OCI-LY3 (cell line): ENCODE measurements around the gene CXorf49.
"Not testable (repeated sequence)": the region's sequence is repeated elsewhere in the genome, so short reads cannot be mapped to it uniquely, and the experiment has no call there.

Experiments
- H2AFZ ChIP-seq: fragments of 200-600, 300-600 bp; shearing (Covaris generic); 2 replicates; pipeline ENCODE4 v1.6.0; 2014; ENCODE audit warnings: antibody characterized with exemption, low read depth, low read length
- H3K27ac ChIP-seq: fragments of 200-600, 300-600 bp; sonication (generic); 2 replicates; pipeline ENCODE4 v1.5.1; 2014; ENCODE audit warnings: mild to moderate bottlenecking, low read length, moderate library complexity, mixed read lengths
- H3K27me3 ChIP-seq: fragments of 200-600, 300-600 bp; sonication (generic); 2 replicates; pipeline ENCODE4 v1.6.1; 2014; ENCODE audit warnings: low read depth, low read length, mixed read lengths
- H3K36me3 ChIP-seq: fragments of 200-600, 300-600 bp; sonication (generic); replicated peaks from 2 replicates; pipeline ENCODE3; 2014; ENCODE audit warnings: low read depth, low read length, mixed read lengths
- H3K4me1 ChIP-seq: fragments of 300-600, 200-600 bp; sonication (generic); 2 replicates; pipeline ENCODE4 v1.6.1; 2014; ENCODE audit warnings: low read length, mixed read lengths
- H3K4me2 ChIP-seq: fragments of 200-600, 300-600 bp; sonication (generic); 2 replicates; pipeline ENCODE4 v1.6.1; 2014; ENCODE audit warnings: low read length, mixed read lengths
- H3K4me3 ChIP-seq: fragments of 300-600, 200-600 bp; sonication (generic); 2 replicates; pipeline ENCODE4 v1.5.1; 2014; ENCODE audit warnings: antibody characterized with exemption, mild to moderate bottlenecking, low read length, moderate library complexity
- H3K79me2 ChIP-seq: fragments of 300-600, 200-600 bp; shearing (Covaris generic); 2 replicates; pipeline ENCODE4 v1.6.1; 2014; ENCODE audit warnings: mild to moderate bottlenecking, low read length, mixed read lengths
- H3K9ac ChIP-seq: fragments of 300-600, 200-600 bp; shearing (Covaris generic); 2 replicates; pipeline ENCODE4 v1.6.0; 2014; ENCODE audit warnings: mild to moderate bottlenecking, low read length, moderate library complexity
- H3K9me3 ChIP-seq: fragments of 200-600, 300-600 bp; shearing (Covaris generic); 2 replicates; pipeline ENCODE4 v1.6.1; 2014; ENCODE audit warnings: low read length, mixed read lengths; ENCODE audit not compliant: insufficient read depth
- H4K20me1 ChIP-seq: fragments of 200-600, 300-600 bp; sonication (generic); 2 replicates; pipeline ENCODE4 v1.6.1; 2016; ENCODE audit warnings: low read length, mixed read lengths; ENCODE audit not compliant: insufficient read depth

Gene CXorf49

GRCh38 chrX:71718185-71718584 lies at the start of gene CXorf49:
Gene CXorf49 (minus strand): TSS chrX:71718285. CDS start chrX:71718151, 134 bp downstream.
- H4K20me1 ChIP-seq, H3K79me2 ChIP-seq, H3K4me2 ChIP-seq, H3K27me3 ChIP-seq, H2AFZ ChIP-seq, H3K4me3 ChIP-seq, H3K9me3 ChIP-seq, H3K9ac ChIP-seq, H3K36me3 ChIP-seq, H3K4me1 ChIP-seq: not testable (repeated sequence)
- H3K27ac ChIP-seq = peak within 1 kb of the TSS; percentile 40; the same call in 1 of the 2 replicates

GRCh38 chrX:71767134-71767533 lies 49.0 kb upstream of the CXorf49 start:
- H3K4me2 ChIP-seq, H3K9ac ChIP-seq, H3K4me1 ChIP-seq, H3K79me2 ChIP-seq, H4K20me1 ChIP-seq, H3K27me3 ChIP-seq, H3K27ac ChIP-seq, H3K36me3 ChIP-seq, H2AFZ ChIP-seq, H3K9me3 ChIP-seq, H3K4me3 ChIP-seq: not testable (repeated sequence)

- not testable (repeated sequence) for H4K20me1 ChIP-seq, H3K27ac ChIP-seq, H3K27me3 ChIP-seq, H3K79me2 ChIP-seq, H3K36me3 ChIP-seq, H3K4me1 ChIP-seq, H3K9ac ChIP-seq, H3K4me3 ChIP-seq, H3K4me2 ChIP-seq, H2AFZ ChIP-seq, H3K9me3 ChIP-seq
Observed at GRCh38 chrX:71765613-71766012, 47.5 kb upstream of the CXorf49 start.

DNA sequence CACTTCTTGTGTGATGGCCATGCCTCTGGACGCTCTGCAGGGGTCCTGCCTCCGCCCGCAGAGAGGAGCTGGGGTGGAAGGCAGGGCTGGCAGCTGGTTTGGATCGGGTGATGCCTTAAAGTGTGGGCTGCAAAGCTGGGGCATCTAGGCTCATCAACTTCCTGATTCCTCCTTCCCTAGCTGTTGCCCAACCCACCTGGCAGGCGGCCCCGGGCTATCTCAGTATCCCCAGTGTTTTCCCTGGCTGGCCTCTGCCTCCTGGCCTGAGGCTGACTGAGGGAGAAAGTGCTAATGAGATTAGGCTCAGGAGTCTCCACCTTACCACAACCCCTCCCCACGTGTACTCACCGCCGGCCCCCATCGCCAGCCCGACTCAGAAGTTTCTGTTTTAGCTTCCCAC lies 46.7 kb upstream of the CXorf49 start:
- not testable (repeated sequence) for H3K4me1 ChIP-seq, H3K36me3 ChIP-seq, H4K20me1 ChIP-seq, H3K9ac ChIP-seq, H3K4me2 ChIP-seq, H2AFZ ChIP-seq, H3K27me3 ChIP-seq, H3K79me2 ChIP-seq, H3K27ac ChIP-seq, H3K4me3 ChIP-seq, H3K9me3 ChIP-seq

- H4K20me1 ChIP-seq, H3K27ac ChIP-seq, H3K36me3 ChIP-seq, H3K9me3 ChIP-seq, H3K4me1 ChIP-seq, H3K27me3 ChIP-seq, H3K79me2 ChIP-seq, H3K4me3 ChIP-seq, H3K4me2 ChIP-seq, H2AFZ ChIP-seq, H3K9ac ChIP-seq: not testable (repeated sequence)
Observed at GRCh38 chrX:71763049-71763448, 45.0 kb upstream of the CXorf49 start, which contains the start of gene CXorf49B. Gene CXorf49B (plus strand): TSS chrX:71763349. CDS start chrX:71763424, 75 bp downstream.

DNA sequence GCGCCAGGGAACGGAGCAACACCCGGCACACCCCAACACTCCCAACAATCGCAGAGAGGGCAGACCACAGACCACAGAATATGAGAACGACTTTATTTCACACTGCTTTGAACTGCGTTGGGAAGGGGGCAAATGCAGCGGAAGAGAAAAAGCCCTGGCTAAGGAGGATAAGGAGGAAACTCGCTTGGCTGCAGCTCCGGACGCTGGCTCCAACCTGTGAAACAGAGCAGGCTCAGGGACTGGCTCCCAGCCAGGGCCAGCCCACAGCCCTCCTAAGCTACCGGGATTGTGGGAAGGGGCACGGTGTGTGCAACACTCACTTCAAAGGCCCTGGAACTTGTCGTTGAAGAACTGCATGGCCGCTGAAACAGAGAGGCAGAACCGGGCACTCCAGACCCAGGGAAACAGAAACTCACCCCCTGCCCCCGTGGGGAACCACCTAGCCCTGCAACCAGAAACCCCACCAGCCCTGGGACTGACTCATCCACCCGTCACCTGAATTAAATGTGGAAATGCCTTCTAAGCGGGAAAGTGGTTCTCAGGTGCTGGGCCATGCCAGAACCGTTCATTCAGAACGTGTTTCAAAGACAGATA lies 42.7 kb upstream of the CXorf49 start:
- H3K9ac ChIP-seq, H3K36me3 ChIP-seq, H2AFZ ChIP-seq, H4K20me1 ChIP-seq, H3K4me2 ChIP-seq, H3K4me1 ChIP-seq, H3K9me3 ChIP-seq, H3K4me3 ChIP-seq, H3K27me3 ChIP-seq, H3K79me2 ChIP-seq, H3K27ac ChIP-seq: not testable (repeated sequence)

GRCh38 chrX:71720289-71720886 lies 2.3 kb upstream of the CXorf49 start:
- H3K9ac ChIP-seq, H4K20me1 ChIP-seq, H2AFZ ChIP-seq, H3K27me3 ChIP-seq, H3K9me3 ChIP-seq, H3K4me3 ChIP-seq, H3K27ac ChIP-seq, H3K36me3 ChIP-seq, H3K4me2 ChIP-seq, H3K4me1 ChIP-seq, H3K79me2 ChIP-seq: not testable (repeated sequence)

DNA sequence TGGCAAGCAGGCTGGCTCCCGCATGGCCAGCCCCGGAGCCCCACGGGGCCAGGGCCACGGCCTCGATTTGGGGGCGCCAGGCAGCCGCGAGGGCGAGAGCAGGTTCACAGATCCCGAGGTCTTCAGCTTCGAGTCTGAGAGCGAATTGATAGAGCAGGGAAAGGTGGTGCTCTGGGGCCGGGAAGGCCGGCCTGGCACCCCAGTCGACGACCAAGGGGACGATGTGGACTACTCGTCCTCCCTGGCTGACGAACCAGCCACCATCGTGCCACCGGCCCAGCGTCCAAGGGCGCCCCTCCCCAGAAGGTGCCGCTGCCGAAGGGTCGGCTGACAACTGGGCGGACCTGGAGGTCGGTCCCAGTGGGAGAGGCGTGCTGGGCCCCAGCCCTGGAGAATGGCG lies 1.1 kb upstream of the CXorf49 start:
- not testable (repeated sequence) for H3K9ac ChIP-seq, H3K9me3 ChIP-seq, H3K27me3 ChIP-seq, H4K20me1 ChIP-seq, H3K4me1 ChIP-seq, H3K36me3 ChIP-seq, H2AFZ ChIP-seq, H3K4me2 ChIP-seq, H3K4me3 ChIP-seq, H3K79me2 ChIP-seq
- H3K27ac ChIP-seq = peak overlapping the region; percentile 40; the same call in 1 of the 2 replicates

- H3K4me3 ChIP-seq, H3K9me3 ChIP-seq, H3K27me3 ChIP-seq, H3K79me2 ChIP-seq, H4K20me1 ChIP-seq, H2AFZ ChIP-seq, H3K36me3 ChIP-seq, H3K27ac ChIP-seq, H3K4me2 ChIP-seq, H3K9ac ChIP-seq, H3K4me1 ChIP-seq: not testable (repeated sequence)
Observed at GRCh38 chrX:71716323-71716722, 1.8 kb downstream of the CXorf49 start.

GRCh38 chrX:71715551-71715950 lies 2.5 kb downstream of the CXorf49 start:
- not testable (repeated sequence) for H3K27me3 ChIP-seq, H3K4me3 ChIP-seq, H3K9ac ChIP-seq, H3K36me3 ChIP-seq, H2AFZ ChIP-seq, H4K20me1 ChIP-seq, H3K9me3 ChIP-seq, H3K4me2 ChIP-seq, H3K4me1 ChIP-seq, H3K79me2 ChIP-seq, H3K27ac ChIP-seq
